Epithelial cell of esophagus (primary cell): ENCODE data around the gene RPS6KA2.

Experiments
- DNase-seq: peaks from one replicate; pipeline ENCODE4 v3.0.0; 2010; ENCODE audit warnings: low read depth
- H3K4me3 ChIP-seq: 2 replicates; pipeline ENCODE4 v1.5.1; 2011; ENCODE audit warnings: mild to moderate bottlenecking, low read length, control low read depth
- TF ChIP-seq, protein P1 (sequence below): IDR thresholded peaks from 2 replicates; pipeline ENCODE4 v1.5.1; 2011; ENCODE audit warnings: low read depth, mild to moderate bottlenecking, low read length, control low read depth, inconsistent platforms; ENCODE audit not compliant: insufficient read depth; ENCODE audit errors: missing control alignments

The RPS6KA2 gene

GRCh38 chr6:166581091-166581511 lies 46.0 kb downstream of the RPS6KA2 start:
- TF ChIP-seq, protein P1, sequence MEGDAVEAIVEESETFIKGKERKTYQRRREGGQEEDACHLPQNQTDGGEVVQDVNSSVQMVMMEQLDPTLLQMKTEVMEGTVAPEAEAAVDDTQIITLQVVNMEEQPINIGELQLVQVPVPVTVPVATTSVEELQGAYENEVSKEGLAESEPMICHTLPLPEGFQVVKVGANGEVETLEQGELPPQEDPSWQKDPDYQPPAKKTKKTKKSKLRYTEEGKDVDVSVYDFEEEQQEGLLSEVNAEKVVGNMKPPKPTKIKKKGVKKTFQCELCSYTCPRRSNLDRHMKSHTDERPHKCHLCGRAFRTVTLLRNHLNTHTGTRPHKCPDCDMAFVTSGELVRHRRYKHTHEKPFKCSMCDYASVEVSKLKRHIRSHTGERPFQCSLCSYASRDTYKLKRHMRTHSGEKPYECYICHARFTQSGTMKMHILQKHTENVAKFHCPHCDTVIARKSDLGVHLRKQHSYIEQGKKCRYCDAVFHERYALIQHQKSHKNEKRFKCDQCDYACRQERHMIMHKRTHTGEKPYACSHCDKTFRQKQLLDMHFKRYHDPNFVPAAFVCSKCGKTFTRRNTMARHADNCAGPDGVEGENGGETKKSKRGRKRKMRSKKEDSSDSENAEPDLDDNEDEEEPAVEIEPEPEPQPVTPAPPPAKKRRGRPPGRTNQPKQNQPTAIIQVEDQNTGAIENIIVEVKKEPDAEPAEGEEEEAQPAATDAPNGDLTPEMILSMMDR: no peak
- no peak for DNase-seq
- H3K4me3 ChIP-seq: no peak overlapping the region

DNA sequence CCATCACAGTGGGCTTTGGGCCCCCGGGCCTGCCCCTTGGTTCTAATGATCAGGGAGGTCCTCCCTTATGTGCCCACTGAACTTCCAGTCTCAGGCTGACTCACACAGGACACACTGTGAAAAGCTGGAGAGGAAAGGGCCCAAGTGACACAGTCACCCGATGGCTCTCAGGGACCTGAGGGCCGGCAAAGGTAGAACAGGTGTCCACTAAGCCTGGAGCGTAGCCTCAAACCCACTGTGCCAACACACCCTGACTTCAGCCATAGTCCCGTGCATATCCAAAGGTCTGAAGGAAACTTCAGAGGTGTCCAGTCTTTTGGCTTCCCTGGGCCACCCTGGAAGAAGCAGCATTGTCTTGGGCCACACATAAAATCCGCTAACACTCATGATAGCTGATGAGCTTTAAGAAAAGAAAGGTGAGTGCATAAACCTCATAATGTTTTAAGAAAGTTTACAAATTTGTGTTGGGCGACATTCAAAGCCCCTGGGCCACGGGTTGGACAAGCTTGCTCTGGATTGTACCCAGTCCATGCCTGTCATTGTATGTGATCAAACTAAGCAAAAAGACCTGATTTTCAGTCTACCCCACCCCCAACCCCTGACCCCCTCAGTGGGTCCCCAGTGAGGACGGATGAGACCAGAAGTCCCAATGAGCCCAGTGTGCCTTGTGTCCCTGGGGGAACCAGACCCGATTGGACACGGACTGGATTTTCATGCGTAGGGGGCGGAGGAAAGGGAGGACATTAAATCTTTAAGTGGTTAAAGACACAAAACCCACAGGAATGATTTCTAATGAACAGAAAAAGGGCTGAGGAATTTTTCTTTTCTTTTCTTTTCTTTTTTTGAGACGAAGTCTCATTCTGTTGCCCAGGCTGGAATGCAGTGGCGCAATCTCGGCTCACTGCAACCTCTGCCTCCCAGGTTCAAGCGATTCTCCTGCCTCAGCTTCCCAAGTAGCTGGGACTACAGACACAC lies 46.7 kb downstream of the RPS6KA2 start:
- TF ChIP-seq, protein P1: no peak
- no peak for DNase-seq
- H3K4me3 ChIP-seq: no peak overlapping the region

- TF ChIP-seq, protein P1: no peak
- H3K4me3 ChIP-seq: no peak overlapping the region
- no peak for DNase-seq
These were observed 47.7 kb downstream of the RPS6KA2 start for GRCh38 chr6:166579237-166579850.

- TF ChIP-seq, protein P1: no peak
- no peak overlapping the region for H3K4me3 ChIP-seq
- no peak for DNase-seq
These were observed 48.4 kb downstream of the RPS6KA2 start for GRCh38 chr6:166578536-166579236.

GRCh38 chr6:166575205-166575604 lies 51.8 kb downstream of the RPS6KA2 start:
- no peak for DNase-seq
- H3K4me3 ChIP-seq: no peak overlapping the region
- TF ChIP-seq, protein P1: no peak

GRCh38 chr6:166573511-166574216 lies 53.4 kb downstream of the RPS6KA2 start:
- no peak for DNase-seq
- TF ChIP-seq, protein P1: no peak
- H3K4me3 ChIP-seq: no peak overlapping the region
